Activated gamma-delta T cell treated with Interleukin-2 at 50 U/mL for 16 hours (primary cell): ENCODE measurements around the gene PAIP2B.
"Not testable (repeated sequence)": the region's sequence is repeated elsewhere in the genome, so short reads cannot be mapped to it uniquely, and the experiment has no call there.

Source experiments
- DNase-seq: peaks from one replicate; pipeline ENCODE4 v3.0.0-alpha.2; 2020

PAIP2B gene

GRCh38 chr2:71215447-71215846 is 11.5 kb downstream of the PAIP2B start:
- DNase-seq = no peak

GRCh38 chr2:71212336-71212735 is 14.6 kb downstream of the PAIP2B start:
- DNase-seq = no peak

DNA sequence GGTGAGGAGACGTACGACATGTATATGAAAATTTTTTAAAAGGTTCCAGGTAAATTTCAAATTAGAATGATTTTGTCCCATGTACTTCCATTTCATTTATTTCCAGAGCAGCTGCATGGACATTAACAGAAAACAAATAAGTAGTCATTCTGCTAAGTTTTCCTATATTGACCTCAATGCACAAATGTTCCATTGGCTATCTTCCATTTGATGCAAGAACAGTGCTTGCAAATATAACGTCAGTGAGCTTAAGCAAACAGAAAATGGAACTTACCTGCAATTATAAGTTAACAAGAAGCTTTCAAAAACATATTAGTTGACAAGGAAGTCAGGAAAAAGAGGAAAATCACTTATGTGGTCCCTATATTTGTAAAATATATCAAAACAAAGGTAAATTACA is 16.6 kb downstream of the PAIP2B start:
- DNase-seq = no peak

GRCh38 chr2:71208756-71209155 is 18.1 kb downstream of the PAIP2B start:
- no peak for DNase-seq

- DNase-seq = no peak
Measured at GRCh38 chr2:71207601-71208000, 19.3 kb downstream of the PAIP2B start.

GRCh38 chr2:71206271-71206670 is 20.6 kb downstream of the PAIP2B start:
- DNase-seq = no peak

- no peak for DNase-seq
Measured at GRCh38 chr2:71191570-71191943, 35.3 kb downstream of the PAIP2B start.

DNA sequence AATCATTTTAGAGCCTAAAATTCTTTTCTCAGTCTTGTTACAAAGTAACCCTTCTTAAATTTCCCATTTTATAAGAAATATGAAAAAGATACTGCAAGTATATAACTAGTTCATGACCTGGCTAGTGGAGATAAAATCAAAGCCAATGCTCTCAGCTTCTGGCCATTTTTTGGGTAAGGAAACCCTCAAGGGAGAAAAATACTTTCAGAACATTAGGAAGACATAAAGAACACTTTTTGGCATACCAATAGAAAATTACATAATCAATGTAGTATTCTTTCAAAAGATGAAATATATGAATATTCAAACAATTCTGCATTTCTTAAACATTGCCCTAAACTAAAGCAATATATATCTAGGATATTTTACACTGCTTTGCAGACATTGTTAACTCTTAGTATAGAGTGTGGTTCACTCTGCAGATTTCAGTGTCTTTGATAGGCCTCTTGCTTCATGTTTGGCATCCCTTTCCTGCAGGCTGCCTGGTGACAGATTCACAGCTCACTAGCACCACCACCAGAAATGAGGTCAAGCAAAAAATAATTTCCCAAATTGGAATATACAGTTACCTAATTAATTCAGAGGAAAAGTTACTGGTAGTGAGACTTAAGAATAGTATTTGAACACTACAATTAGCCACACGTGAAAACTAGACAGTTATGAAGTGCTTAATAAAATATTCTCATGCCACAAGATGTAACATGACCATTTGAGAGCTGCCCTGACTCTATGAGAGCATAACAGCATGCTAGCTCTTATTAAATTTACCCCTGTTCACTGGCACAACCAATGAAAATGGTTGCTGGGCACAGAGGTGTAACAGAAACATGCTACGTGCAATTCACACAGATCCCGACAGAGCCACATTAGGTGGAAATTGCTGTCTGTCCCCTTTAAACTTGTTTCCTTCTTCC is 36.0 kb downstream of the PAIP2B start:
- DNase-seq = no peak

DNA sequence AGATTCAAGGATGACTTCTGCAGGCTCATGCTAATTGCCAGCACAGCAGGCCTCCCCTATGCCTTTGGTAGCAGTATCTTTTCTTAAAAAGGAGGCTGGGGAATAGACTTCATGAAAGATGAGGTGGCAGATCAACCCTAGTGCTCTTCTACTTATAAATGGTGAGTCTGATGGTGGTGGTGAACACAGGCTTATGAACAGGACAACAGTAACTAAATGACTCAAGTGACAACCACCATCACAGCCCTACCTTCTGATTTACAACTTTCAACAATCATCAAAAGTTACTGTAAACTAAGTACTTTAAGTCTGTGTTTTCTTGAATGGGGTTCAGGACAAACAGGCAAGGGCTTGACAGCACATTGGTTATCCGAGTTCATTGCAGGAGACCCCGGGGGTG is 39.3 kb downstream of the PAIP2B start:
- no peak for DNase-seq

GRCh38 chr2:71186973-71187372 is 39.9 kb downstream of the PAIP2B start:
- DNase-seq = no peak

GRCh38 chr2:71183306-71184115 is 43.4 kb downstream of the PAIP2B start:
- DNase-seq = not testable (repeated sequence)

DNA sequence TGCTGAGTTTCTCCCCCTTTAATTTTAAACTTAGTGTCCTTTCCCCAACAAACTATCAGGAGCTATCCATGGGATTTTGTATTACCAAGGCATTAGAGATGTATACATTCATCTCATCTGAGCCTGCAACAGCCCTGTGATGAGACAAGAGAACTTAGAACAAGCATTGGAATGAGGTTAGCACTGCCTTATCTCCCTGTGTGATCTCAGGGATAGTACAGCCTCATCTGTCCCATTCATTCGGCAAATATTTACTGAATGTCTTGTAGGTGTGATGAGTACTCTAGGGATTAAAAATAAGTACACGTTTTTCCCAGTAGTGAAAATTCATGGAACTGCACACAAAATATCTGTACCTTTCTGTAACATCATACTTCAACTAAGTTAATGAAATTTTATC is 45.6 kb downstream of the PAIP2B start:
- no peak for DNase-seq

- not testable (repeated sequence) for DNase-seq
Measured at GRCh38 chr2:71178836-71179235, 48.1 kb downstream of the PAIP2B start.

- no peak for DNase-seq
Measured at GRCh38 chr2:71174207-71174606, 52.7 kb downstream of the PAIP2B start.

- DNase-seq = no peak
Measured at GRCh38 chr2:71173096-71173495, 53.8 kb downstream of the PAIP2B start.

DNA sequence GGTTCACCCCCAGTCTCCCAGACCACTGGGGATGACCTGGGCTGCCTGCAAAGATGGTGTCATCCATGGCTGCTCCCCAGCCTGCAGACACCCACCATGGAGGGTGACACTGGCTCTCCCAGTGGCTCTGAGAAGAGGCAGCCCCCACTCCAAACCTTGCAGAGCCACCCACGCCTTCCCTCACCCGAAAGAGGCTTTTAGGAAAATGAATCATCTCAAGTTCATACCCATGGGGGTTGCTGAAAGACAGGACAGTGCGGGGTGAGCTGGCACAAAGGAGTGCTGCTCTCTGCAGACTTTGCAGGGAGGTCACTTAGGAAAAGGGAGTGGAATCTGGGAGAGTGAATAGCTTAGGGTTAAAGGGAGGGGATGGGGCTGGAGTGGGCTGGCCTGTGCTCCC is 60.1 kb downstream of the PAIP2B start:
- DNase-seq = no peak

DNA sequence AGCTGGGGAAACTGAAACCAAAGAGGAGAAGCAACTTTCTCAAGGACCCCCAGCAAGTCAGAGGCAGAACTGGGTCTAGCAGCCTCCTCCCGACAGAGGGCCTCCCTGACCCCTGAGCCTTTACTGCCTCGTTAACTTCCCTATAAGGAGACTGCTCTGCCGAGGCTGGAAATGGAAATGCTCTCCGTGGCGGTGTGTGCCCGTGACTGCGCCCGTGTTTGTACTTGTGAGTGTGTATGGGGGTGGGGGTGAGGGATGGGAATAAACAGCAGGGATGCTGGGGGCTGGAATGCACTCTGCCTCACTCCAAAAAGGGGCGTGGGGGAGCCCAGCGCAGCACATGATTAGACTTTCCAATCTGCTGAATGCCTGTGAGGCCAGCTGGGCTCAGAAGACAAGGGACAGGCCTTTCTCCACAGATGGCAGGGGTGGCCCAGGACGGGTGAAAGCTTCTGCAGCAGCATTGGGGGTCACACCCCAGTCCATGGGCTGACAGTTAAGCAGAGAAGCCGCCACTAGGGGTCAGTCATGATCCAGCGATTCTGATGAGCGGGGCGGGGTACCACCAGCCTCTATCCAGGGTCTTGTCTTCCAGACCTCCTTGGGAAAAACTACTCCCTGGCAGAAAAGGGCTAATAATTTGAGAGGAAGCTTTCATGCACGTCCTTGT is 69.6 kb downstream of the PAIP2B start:
- peak; percentile 58 for DNase-seq

DNA sequence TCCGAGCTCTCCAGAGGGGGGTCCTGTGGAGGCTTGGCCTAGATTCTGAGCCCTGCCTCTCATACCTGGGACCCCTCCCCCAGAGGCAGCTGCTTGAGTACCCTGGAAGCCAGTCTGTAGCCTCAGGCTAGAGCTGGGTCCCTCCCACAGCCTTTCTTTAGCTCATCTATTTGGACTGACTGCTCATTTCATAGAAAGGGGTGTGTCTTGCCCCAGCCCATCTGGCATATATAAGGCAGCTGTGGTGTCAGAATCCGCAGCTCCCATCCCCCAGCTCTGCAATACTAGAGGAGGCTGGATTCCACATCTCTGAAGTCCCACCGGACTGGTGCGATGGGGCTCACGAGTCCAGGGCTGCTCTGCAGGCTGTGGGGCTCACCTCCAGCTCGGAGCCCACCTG is 70.3 kb downstream of the PAIP2B start:
- no peak for DNase-seq

DNA sequence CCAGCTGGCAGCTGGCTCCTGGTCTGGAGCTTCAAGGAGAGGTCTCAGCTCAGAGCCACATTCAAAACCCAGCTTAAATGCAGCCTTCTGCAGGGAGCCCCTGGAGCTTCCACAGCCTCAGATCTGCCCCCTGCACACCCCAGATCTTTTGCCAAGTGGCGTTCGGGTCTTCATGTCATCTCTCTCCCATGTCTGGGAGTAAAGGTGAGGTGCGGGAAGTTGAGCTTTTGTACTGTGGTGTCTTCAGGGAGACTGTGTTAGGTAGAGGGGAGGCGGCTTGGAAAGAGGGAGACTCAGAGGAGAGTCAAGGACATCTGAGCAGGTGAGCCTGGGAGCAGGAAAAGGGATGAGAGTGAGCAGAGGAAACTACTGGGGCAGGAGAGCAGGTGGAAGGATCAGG is 71.1 kb downstream of the PAIP2B start:
- DNase-seq = no peak

DNA sequence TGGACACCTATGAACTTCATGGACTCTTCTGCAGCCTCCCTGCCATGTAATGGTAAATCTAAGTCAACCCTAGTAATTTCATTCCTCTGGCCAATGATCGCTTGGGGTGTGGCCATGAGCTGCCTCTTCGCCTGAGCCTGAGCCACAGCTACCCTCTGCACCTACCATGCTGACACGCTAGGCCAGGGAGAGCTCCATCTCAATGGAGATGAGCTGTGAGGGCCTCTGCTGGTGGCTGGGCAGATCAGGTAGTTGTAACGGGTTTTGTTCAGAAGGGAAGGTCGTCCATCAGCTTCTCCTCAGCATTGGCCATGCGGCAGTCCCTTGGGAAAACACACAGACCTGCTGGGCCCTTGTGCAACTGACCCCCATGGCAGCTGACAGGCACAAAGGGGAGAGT is 72.1 kb downstream of the PAIP2B start:
- DNase-seq = no peak

DNA sequence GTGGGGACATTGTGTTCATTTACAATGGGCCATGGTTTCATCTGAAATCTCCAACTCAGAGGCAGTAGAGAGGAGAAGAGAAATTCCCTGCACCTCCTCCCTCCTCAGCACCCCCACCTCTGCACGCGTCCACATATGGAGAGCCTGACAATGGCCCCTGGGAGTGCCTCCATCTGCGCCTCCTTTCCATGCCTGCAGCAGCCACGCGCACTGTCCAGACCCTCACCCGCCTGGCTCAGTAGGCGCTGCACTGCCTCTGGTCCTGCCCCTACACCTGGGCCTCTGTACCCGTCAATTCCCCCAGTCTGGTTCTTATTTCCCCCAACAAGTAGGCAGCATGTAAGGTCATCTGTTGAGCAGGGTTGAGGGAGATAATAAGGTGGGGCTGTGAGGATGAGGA is 72.6 kb downstream of the PAIP2B start:
- no peak for DNase-seq

GRCh38 chr2:71153585-71154224 is 73.2 kb downstream of the PAIP2B start:
- no peak for DNase-seq

DNA sequence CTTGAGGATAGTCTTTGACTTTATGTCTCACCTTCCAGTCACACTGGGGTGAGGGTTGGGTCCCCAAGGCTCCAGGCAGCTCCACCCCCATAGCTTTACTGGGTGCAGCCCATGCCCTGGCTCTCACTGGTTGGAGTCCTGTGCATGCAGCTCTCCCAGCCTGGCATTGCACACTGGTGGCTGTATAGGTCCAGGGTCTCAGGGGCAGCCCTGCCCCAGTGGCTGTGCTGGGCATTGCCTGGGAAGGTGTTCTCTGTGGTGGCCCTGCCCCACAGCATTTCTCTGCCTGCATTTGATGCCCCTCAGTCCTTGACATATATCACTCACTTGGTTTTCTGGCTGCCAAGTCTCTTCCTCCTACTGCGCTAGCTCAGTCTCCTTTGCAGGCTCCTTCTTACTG is 75.3 kb downstream of the PAIP2B start:
- DNase-seq = no peak
